ENCODE data around the gene AUTS2. TPM values are rescaled to one million over a fixed set of nuclear protein-coding genes. Genes with fewer than 3 reads are reported as not detected.

Gene AUTS2
- polyA plus RNA-seq, 3 donors: 0.08 to 0.35 TPM; not detected in 1

DNA sequence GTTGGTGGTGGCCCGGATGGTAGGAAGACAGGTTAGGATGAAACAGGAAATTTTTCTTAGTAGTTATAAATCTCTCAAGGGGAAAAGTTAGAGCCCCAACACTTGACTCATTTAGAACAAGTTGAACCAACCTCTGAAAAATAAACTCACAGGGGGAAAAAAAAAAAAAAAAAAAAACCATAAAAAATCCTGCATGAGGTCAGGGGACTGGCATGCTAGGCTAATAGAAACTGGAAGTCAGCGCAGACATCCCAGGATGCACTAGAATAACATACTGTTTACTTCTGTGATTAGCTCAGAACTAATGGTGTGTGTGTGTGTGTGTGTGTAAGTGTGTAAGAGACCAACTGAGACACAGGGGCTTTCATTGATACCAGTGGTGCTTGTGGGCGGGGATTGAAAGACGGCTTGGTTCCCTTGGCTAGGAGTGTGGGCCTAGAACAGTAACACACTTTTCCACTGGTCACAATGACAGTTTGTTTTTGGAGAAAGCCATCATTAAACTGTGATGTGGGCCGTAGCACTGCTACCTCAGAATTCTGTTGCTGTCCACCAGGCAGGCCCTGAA, 1042.1 kb downstream of the AUTS2 start:
- Histone ChIP-seq H3K79me2 (ENCODE audit: insufficient read depth, low read length) (no peaks in the 10 kb centered on the region), H3K4me1 (ENCODE audit: control insufficient read depth in 1 of 2, insufficient read depth in 2 of 2, low read length in 2 of 2) (no peaks in the 10 kb centered on the region), H3K9ac (ENCODE audit: insufficient read depth, low read length, poor library complexity, severe bottlenecking) (no peak overlapping the region), H3K9me3 (replicated peaks in 1 of 2; ENCODE audit: control insufficient read depth in 1 of 2, insufficient read depth in 1 of 2, low read length in 2 of 2) (no peaks in the 10 kb centered on the region), H3K36me3 (replicated peaks in 1 of 2; ENCODE audit: control insufficient read depth in 1 of 2, insufficient read depth in 2 of 2, low read length in 2 of 2) (no peaks in the 10 kb centered on the region), H3K27me3 (ENCODE audit: control insufficient read depth in 2 of 2, insufficient read depth in 2 of 2, low read length in 2 of 2) (no peaks in the 10 kb centered on the region), H3K27ac (ENCODE audit: low read depth in 1 of 2, low read length in 2 of 2) (no peak overlapping the region), H2AFZ (ENCODE audit: insufficient read depth, low read depth, low read length, poor library complexity, severe bottlenecking) (no peak overlapping the region), H3K4me2 (replicated peaks; ENCODE audit: extremely low read depth, low read length, poor library complexity, severe bottlenecking) (no peak overlapping the region), H4K20me1 (ENCODE audit: insufficient read depth, low read length) (no peaks in the 10 kb centered on the region), H3K4me3 (replicated peaks in 1 of 3; ENCODE audit: low read depth in 2 of 3, low read length in 3 of 3) (no peak overlapping the region)
- Mint-ChIP-seq H3K4me3 (no peak overlapping the region), H3K27me3 (ENCODE audit: low read depth in 3 of 3) (no peaks in the 10 kb centered on the region), H3K27ac (no peak overlapping the region), H3K9me3 (peaks cover 0 to 8% (median 3%) of the 10 kb centered on the region in 7 donors), H3K4me1 (no peaks in the 10 kb centered on the region), H3K36me3 (no peaks in the 10 kb centered on the region)
- DNase-seq: no peak
- TF ChIP-seq, protein P1, sequence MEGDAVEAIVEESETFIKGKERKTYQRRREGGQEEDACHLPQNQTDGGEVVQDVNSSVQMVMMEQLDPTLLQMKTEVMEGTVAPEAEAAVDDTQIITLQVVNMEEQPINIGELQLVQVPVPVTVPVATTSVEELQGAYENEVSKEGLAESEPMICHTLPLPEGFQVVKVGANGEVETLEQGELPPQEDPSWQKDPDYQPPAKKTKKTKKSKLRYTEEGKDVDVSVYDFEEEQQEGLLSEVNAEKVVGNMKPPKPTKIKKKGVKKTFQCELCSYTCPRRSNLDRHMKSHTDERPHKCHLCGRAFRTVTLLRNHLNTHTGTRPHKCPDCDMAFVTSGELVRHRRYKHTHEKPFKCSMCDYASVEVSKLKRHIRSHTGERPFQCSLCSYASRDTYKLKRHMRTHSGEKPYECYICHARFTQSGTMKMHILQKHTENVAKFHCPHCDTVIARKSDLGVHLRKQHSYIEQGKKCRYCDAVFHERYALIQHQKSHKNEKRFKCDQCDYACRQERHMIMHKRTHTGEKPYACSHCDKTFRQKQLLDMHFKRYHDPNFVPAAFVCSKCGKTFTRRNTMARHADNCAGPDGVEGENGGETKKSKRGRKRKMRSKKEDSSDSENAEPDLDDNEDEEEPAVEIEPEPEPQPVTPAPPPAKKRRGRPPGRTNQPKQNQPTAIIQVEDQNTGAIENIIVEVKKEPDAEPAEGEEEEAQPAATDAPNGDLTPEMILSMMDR (IDR thresholded peaks at IDR 0.05): no peak
- intact Hi-C loops (cut with micrococcal nuclease): no loop called here
- 93% methylated on average over 2 of the region's 5 CpGs for WGBS (ENCODE audit: insufficient coverage)

DNA sequence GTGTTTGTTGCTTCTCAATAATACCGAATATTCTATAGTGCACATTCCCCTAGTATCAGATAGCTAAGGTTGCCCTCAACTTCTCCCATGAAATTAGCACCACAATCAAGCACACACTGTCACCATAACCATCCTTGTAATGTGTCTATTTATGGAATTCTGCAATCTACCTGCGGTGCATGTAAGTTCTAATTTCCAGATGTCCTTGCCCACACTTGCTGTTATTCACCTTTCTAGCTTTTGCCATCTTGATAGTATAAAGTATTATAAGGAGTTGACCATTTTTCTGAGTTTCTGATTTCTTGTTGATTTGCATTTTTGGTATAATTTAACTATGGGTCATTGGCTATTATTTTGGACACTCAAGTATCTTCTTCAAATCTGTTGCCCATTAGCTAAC, 1043.6 kb downstream of the AUTS2 start:
- Histone ChIP-seq H3K79me2 (ENCODE audit: insufficient read depth, low read length) (no peaks in the 10 kb centered on the region), H3K9me3 (replicated peaks in 1 of 2; ENCODE audit: control insufficient read depth in 1 of 2, insufficient read depth in 1 of 2, low read length in 2 of 2) (no peaks in the 10 kb centered on the region), H3K36me3 (replicated peaks in 1 of 2; ENCODE audit: control insufficient read depth in 1 of 2, insufficient read depth in 2 of 2, low read length in 2 of 2) (no peaks in the 10 kb centered on the region), H3K9ac (ENCODE audit: insufficient read depth, low read length, poor library complexity, severe bottlenecking) (no peak overlapping the region), H3K4me2 (replicated peaks; ENCODE audit: extremely low read depth, low read length, poor library complexity, severe bottlenecking) (no peak overlapping the region), H3K27ac (ENCODE audit: low read depth in 1 of 2, low read length in 2 of 2) (no peak overlapping the region), H3K27me3 (ENCODE audit: control insufficient read depth in 2 of 2, insufficient read depth in 2 of 2, low read length in 2 of 2) (no peaks in the 10 kb centered on the region), H2AFZ (ENCODE audit: insufficient read depth, low read depth, low read length, poor library complexity, severe bottlenecking) (no peak overlapping the region), H3K4me1 (ENCODE audit: control insufficient read depth in 1 of 2, insufficient read depth in 2 of 2, low read length in 2 of 2) (no peaks in the 10 kb centered on the region), H3K4me3 (replicated peaks in 1 of 3; ENCODE audit: low read depth in 2 of 3, low read length in 3 of 3) (no peak overlapping the region), H4K20me1 (ENCODE audit: insufficient read depth, low read length) (no peaks in the 10 kb centered on the region)
- no peak for DNase-seq
- TF ChIP-seq, protein P1 (IDR thresholded peaks at IDR 0.05): no peak
- no CpG with 5 or more reads among the region's 2 CpGs for WGBS (ENCODE audit: insufficient coverage)
- Mint-ChIP-seq H3K9me3 (peaks cover 0 to 8% (median 3%) of the 10 kb centered on the region in 7 donors), H3K27ac (no peak overlapping the region), H3K36me3 (no peaks in the 10 kb centered on the region), H3K4me3 (no peak overlapping the region), H3K27me3 (ENCODE audit: low read depth in 3 of 3) (no peaks in the 10 kb centered on the region), H3K4me1 (no peaks in the 10 kb centered on the region)
- intact Hi-C loops (cut with micrococcal nuclease): no loop called here

All from CD14-positive monocyte (primary cell).